Activated naive CD8-positive, alpha-beta T cell treated with anti-CD3 and anti-CD28 coated beads, Interleukin-2, amount 50 U/mL, for 24 hours (primary cell): ENCODE measurements around the gene EML4.

Source experiments
- ATAC-seq: fragments of 150-1000 bp; cut with Tn5 transposase; one replicate; pipeline ENCODE4 v1.10.0; 2021
- DNase-seq: peaks from one replicate; pipeline ENCODE4 v3.0.0; 2021
- H3K27ac Mint-ChIP-seq: one replicate; pipeline ENCODE4 v1.8.0; 2021; ENCODE audit warnings: mild to moderate bottlenecking, mixed read lengths
- H3K27me3 Mint-ChIP-seq: one replicate; pipeline ENCODE4 v1.8.0; 2021; ENCODE audit warnings: mixed read lengths
- H3K36me3 Mint-ChIP-seq: one replicate; pipeline ENCODE4 v1.8.0; 2021; ENCODE audit warnings: low read depth, mixed read lengths
- H3K4me1 Mint-ChIP-seq: one replicate; pipeline ENCODE4 v1.8.0; 2021; ENCODE audit warnings: mixed read lengths
- H3K4me3 Mint-ChIP-seq: one replicate; pipeline ENCODE4 v1.8.0; 2021; ENCODE audit warnings: mild to moderate bottlenecking, moderate library complexity, mixed read lengths
- H3K9me3 Mint-ChIP-seq: one replicate; pipeline ENCODE4 v1.8.0; 2021; ENCODE audit warnings: mixed read lengths

The EML4 gene

GRCh38 chr2:42192010-42192373, 22.8 kb downstream of the EML4 start:
- Mint-ChIP-seq H3K4me1 (peaks cover 73% of the 10 kb centered on the region), H3K27ac (no peak overlapping the region)
- DNase-seq, result no peak

GRCh38 chr2:42192652-42193566, 23.8 kb downstream of the EML4 start:
- no peaks in the 10 kb centered on the region for H3K9me3 Mint-ChIP-seq
- H3K27ac Mint-ChIP-seq, result peak overlapping the region; percentile 54
- ATAC-seq, result peak; percentile 83
- peaks cover 66% of the 10 kb centered on the region for H3K4me1 Mint-ChIP-seq
- no peaks in the 10 kb centered on the region for H3K27me3 Mint-ChIP-seq
- no peak for DNase-seq
- no peak overlapping the region for H3K4me3 Mint-ChIP-seq
- peaks cover under 1% of the 10 kb centered on the region for H3K36me3 Mint-ChIP-seq

More at GRCh38 chr2:42192010-42192373, 22.8 kb downstream of the EML4 start:
- H3K9me3 Mint-ChIP-seq, result no peaks in the 10 kb centered on the region
- no peak for ATAC-seq
- H3K36me3 Mint-ChIP-seq, result peaks cover 3% of the 10 kb centered on the region
- no peak overlapping the region for H3K4me3 Mint-ChIP-seq
- H3K27me3 Mint-ChIP-seq, result no peaks in the 10 kb centered on the region

- H3K4me3 Mint-ChIP-seq, result no peak overlapping the region
- no peak for DNase-seq
These were observed 24.6 kb downstream of the EML4 start for GRCh38 chr2:42193722-42194187.

GRCh38 chr2:42194428-42194827, 25.3 kb downstream of the EML4 start:
- Mint-ChIP-seq H3K4me3 (no peak overlapping the region), H3K36me3 (peaks cover 2% of the 10 kb centered on the region), H3K27me3 (no peaks in the 10 kb centered on the region), H3K9me3 (no peaks in the 10 kb centered on the region), H3K27ac (peak overlapping the region; percentile 42), H3K4me1 (peaks cover 75% of the 10 kb centered on the region)
- ATAC-seq (no peak), DNase-seq (no peak)

More at GRCh38 chr2:42193722-42194187, 24.6 kb downstream of the EML4 start:
- Mint-ChIP-seq H3K9me3 (no peaks in the 10 kb centered on the region), H3K27me3 (no peaks in the 10 kb centered on the region), H3K4me1 (peaks cover 72% of the 10 kb centered on the region), H3K27ac (no peak overlapping the region), H3K36me3 (no peaks in the 10 kb centered on the region)
- ATAC-seq, result peak; percentile 16

- no peaks in the 10 kb centered on the region for H3K9me3 Mint-ChIP-seq
- H3K36me3 Mint-ChIP-seq, result peaks cover 3% of the 10 kb centered on the region
- H3K27me3 Mint-ChIP-seq, result no peaks in the 10 kb centered on the region
- no peak overlapping the region for H3K4me3 Mint-ChIP-seq
- ATAC-seq, result no peak
- no peak for DNase-seq
- H3K27ac Mint-ChIP-seq, result no peak overlapping the region
- H3K4me1 Mint-ChIP-seq, result peaks cover 73% of the 10 kb centered on the region
These were observed 26.4 kb downstream of the EML4 start for GRCh38 chr2:42195559-42195958.

- ATAC-seq (no peak), DNase-seq (no peak)
- H3K36me3 Mint-ChIP-seq, result peaks cover 3% of the 10 kb centered on the region
- H3K4me3 Mint-ChIP-seq, result no peak overlapping the region
- H3K27ac Mint-ChIP-seq, result no peak overlapping the region
- H3K9me3 Mint-ChIP-seq, result no peaks in the 10 kb centered on the region
- H3K27me3 Mint-ChIP-seq, result no peaks in the 10 kb centered on the region
- peaks cover 72% of the 10 kb centered on the region for H3K4me1 Mint-ChIP-seq
These were observed 26.9 kb downstream of the EML4 start for GRCh38 chr2:42196070-42196402.

GRCh38 chr2:42196403-42197267, 27.5 kb downstream of the EML4 start:
- no peak overlapping the region for H3K4me3 Mint-ChIP-seq
- H3K4me1 Mint-ChIP-seq, result peaks cover 67% of the 10 kb centered on the region
- ATAC-seq, result no peak
- DNase-seq, result no peak
- peaks cover 3% of the 10 kb centered on the region for H3K36me3 Mint-ChIP-seq
- H3K27ac Mint-ChIP-seq, result no peak overlapping the region
- no peaks in the 10 kb centered on the region for H3K9me3 Mint-ChIP-seq
- H3K27me3 Mint-ChIP-seq, result no peaks in the 10 kb centered on the region

- ATAC-seq (no peak), DNase-seq (no peak)
- Mint-ChIP-seq H3K9me3 (no peaks in the 10 kb centered on the region), H3K27me3 (no peaks in the 10 kb centered on the region), H3K36me3 (peaks cover 3% of the 10 kb centered on the region), H3K4me1 (peaks cover 64% of the 10 kb centered on the region), H3K4me3 (no peak overlapping the region), H3K27ac (no peak overlapping the region)
These were observed 28.6 kb downstream of the EML4 start for GRCh38 chr2:42197792-42198191.

GRCh38 chr2:42198466-42198865, 29.3 kb downstream of the EML4 start:
- DNase-seq (no peak), ATAC-seq (no peak)
- Mint-ChIP-seq H3K27me3 (no peaks in the 10 kb centered on the region), H3K9me3 (no peaks in the 10 kb centered on the region), H3K4me1 (peaks cover 57% of the 10 kb centered on the region), H3K4me3 (no peak overlapping the region), H3K36me3 (peaks cover 3% of the 10 kb centered on the region), H3K27ac (peak overlapping the region; percentile 43)

- no peaks in the 10 kb centered on the region for H3K27me3 Mint-ChIP-seq
- ATAC-seq (peak; percentile 83), DNase-seq (no peak)
- H3K27ac Mint-ChIP-seq, result peak overlapping the region; percentile 43
- peaks cover 3% of the 10 kb centered on the region for H3K36me3 Mint-ChIP-seq
- H3K4me3 Mint-ChIP-seq, result no peak overlapping the region
- H3K9me3 Mint-ChIP-seq, result no peaks in the 10 kb centered on the region
- H3K4me1 Mint-ChIP-seq, result peaks cover 57% of the 10 kb centered on the region
These were observed 29.8 kb downstream of the EML4 start for GRCh38 chr2:42199002-42199401.

- no peak for ATAC-seq
- peaks cover 3% of the 10 kb centered on the region for H3K36me3 Mint-ChIP-seq
- H3K9me3 Mint-ChIP-seq, result no peaks in the 10 kb centered on the region
- peak overlapping the region; percentile 43 for H3K27ac Mint-ChIP-seq
- no peaks in the 10 kb centered on the region for H3K27me3 Mint-ChIP-seq
- H3K4me3 Mint-ChIP-seq, result no peak overlapping the region
- no peak for DNase-seq
- H3K4me1 Mint-ChIP-seq, result peaks cover 57% of the 10 kb centered on the region
These were observed 30.5 kb downstream of the EML4 start for GRCh38 chr2:42199626-42200025.

GRCh38 chr2:42200926-42201855, 32.0 kb downstream of the EML4 start:
- Mint-ChIP-seq H3K27ac (no peak overlapping the region), H3K27me3 (no peaks in the 10 kb centered on the region), H3K36me3 (peaks cover 3% of the 10 kb centered on the region), H3K4me3 (no peak overlapping the region), H3K9me3 (no peaks in the 10 kb centered on the region), H3K4me1 (peaks cover 58% of the 10 kb centered on the region)
- DNase-seq (no peak), ATAC-seq (no peak)

- peaks cover 3% of the 10 kb centered on the region for H3K36me3 Mint-ChIP-seq
- peaks cover 60% of the 10 kb centered on the region for H3K4me1 Mint-ChIP-seq
- H3K9me3 Mint-ChIP-seq, result no peaks in the 10 kb centered on the region
- no peak for ATAC-seq
- H3K27ac Mint-ChIP-seq, result no peak overlapping the region
- H3K4me3 Mint-ChIP-seq, result no peak overlapping the region
- DNase-seq, result no peak
- H3K27me3 Mint-ChIP-seq, result no peaks in the 10 kb centered on the region
These were observed 33.5 kb downstream of the EML4 start for GRCh38 chr2:42202634-42203008.

GRCh38 chr2:42203792-42204191, 34.6 kb downstream of the EML4 start:
- peak overlapping the region; percentile 29 for H3K27ac Mint-ChIP-seq

More at GRCh38 chr2:42203792-42204191, 34.6 kb downstream of the EML4 start:
- H3K9me3 Mint-ChIP-seq, result no peaks in the 10 kb centered on the region
- peaks cover 3% of the 10 kb centered on the region for H3K36me3 Mint-ChIP-seq
- ATAC-seq, result no peak
- H3K4me1 Mint-ChIP-seq, result peaks cover 54% of the 10 kb centered on the region
- H3K27me3 Mint-ChIP-seq, result no peaks in the 10 kb centered on the region
- DNase-seq, result no peak
- no peak overlapping the region for H3K4me3 Mint-ChIP-seq
